CD8-positive, alpha-beta memory T cell (primary cell): ENCODE results near the gene KCTD2. TPM values are rescaled to one million over a fixed set of nuclear protein-coding genes. Genes with fewer than 3 reads are reported as not detected.
A peak's percentile ranks its signal among the peaks of the same experiment; 100 is the strongest.

Experiments used
- CTCF ChIA-PET: fragments of 350-600 bp; sonication (Branson Sonifier 250); formaldehyde crosslinking; loops from one replicate; lab custom pipeline; 2021; ENCODE audit warnings: antibody characterized with exemption; lab: Charles Lee
- POLR2A ChIA-PET: fragments of 350-600 bp; sonication (Branson Sonifier 250); formaldehyde crosslinking; loops from one replicate; lab custom pipeline; 2021; ENCODE audit warnings: antibody characterized with exemption; lab: Charles Lee
- DNase-seq, 5 donors: peaks; one replicate each; pipeline versions ENCODE4 v3.0.0 to v3.0.0-alpha.2; 2020 to 2022; ENCODE audit warnings: mixed read lengths in 1 of 5
- H3K27ac ChIP-seq: one replicate; pipeline ENCODE4 v1.7.0; 2013; ENCODE audit warnings: low read depth, mild to moderate bottlenecking, low read length, moderate library complexity
- H3K27me3 ChIP-seq: 2 replicates; pipeline ENCODE4 v1.7.0; 2013; ENCODE audit warnings: low read length, mild to moderate bottlenecking; ENCODE audit not compliant: insufficient read depth, poor library complexity, severe bottlenecking
- H3K36me3 ChIP-seq: 2 replicates; pipeline ENCODE4 v1.7.0; 2013; ENCODE audit warnings: mild to moderate bottlenecking, low read length, moderate library complexity; ENCODE audit not compliant: insufficient read depth
- H3K4me1 ChIP-seq: 2 replicates; pipeline ENCODE4 v1.7.0; 2013; ENCODE audit warnings: mild to moderate bottlenecking, low read length, moderate library complexity; ENCODE audit not compliant: insufficient read depth
- H3K4me3 ChIP-seq: 2 replicates; pipeline ENCODE4 v1.7.0; 2013; ENCODE audit warnings: mild to moderate bottlenecking, low read length
- H3K9me3 ChIP-seq: 2 replicates; pipeline ENCODE4 v1.7.0; 2013; ENCODE audit warnings: mild to moderate bottlenecking, low read length
- H3K27ac Mint-ChIP-seq, 8 donors: one replicate each; pipeline ENCODE4 v1.8.0; 2020 to 2021; ENCODE audit warnings: mixed read lengths in 8 of 8, mild to moderate bottlenecking in 6 of 8, inconsistent platforms in 3 of 8, moderate library complexity in 3 of 8
- H3K27me3 Mint-ChIP-seq, 2 donors: one replicate each; pipeline ENCODE4 v1.8.0; 2020 to 2021; ENCODE audit warnings: mixed read lengths in 2 of 2, mild to moderate bottlenecking in 1 of 2, moderate library complexity in 1 of 2
- H3K36me3 Mint-ChIP-seq, 3 donors: one replicate each; pipeline ENCODE4 v1.8.0; 2020 to 2021; ENCODE audit warnings: mixed read lengths in 3 of 3, inconsistent platforms in 1 of 3, mild to moderate bottlenecking in 1 of 3
- H3K4me1 Mint-ChIP-seq, 3 donors: one replicate each; pipeline ENCODE4 v1.8.0; 2020 to 2021; ENCODE audit warnings: mixed read lengths in 3 of 3, inconsistent platforms in 1 of 3, mild to moderate bottlenecking in 1 of 3
- H3K4me3 Mint-ChIP-seq, 7 donors: one replicate each; pipeline ENCODE4 v1.8.0; 2020 to 2021; ENCODE audit warnings: mixed read lengths in 7 of 7, mild to moderate bottlenecking in 6 of 7, moderate library complexity in 4 of 7, inconsistent platforms in 2 of 7
- H3K9me3 Mint-ChIP-seq, 5 donors: one replicate each; pipeline ENCODE4 v1.8.0; 2020 to 2022; ENCODE audit warnings: mixed read lengths in 5 of 5, mild to moderate bottlenecking in 3 of 5, moderate library complexity in 2 of 5, inconsistent platforms in 1 of 5
- polyA plus RNA-seq: library from polyadenylated mRNA; unstranded; fragments of 300-500 nt; fragmentation: Illumina TruSeq; gene quantifications from one replicate; pipeline ENCODE4 v1.2.3, GENCODE V29; 2021
- total RNA-seq, 2 experiments: library from RNA; stranded (reverse); gene quantifications; one replicate each; pipeline ENCODE4 v1.2.3, GENCODE V29; 2021

The KCTD2 gene
- total and polyA plus RNA-seq, 3 experiments from 2014 or later = 8.0 to 23.8 (median 22.2) TPM

- POLR2A ChIA-PET = interaction anchor here (1.0 to 2.2 kb wide), 6 partner anchors 13 to 259 kb away, joined by 3 to 13 read pairs (median 5); partner anchors contain the start of genes CDR2L, HID1 and MIF4GD
- no peaks in the 10 kb centered on the region for H3K27me3 ChIP-seq
- H3K9me3 ChIP-seq = no peaks in the 10 kb centered on the region
- H3K27ac ChIP-seq = no peak overlapping the region
- no peaks in the 10 kb centered on the region for H3K9me3 Mint-ChIP-seq
- DNase-seq = no peak
- CTCF ChIA-PET = interaction anchor here (0.9 to 4.0 kb wide), 20 partner anchors 11 to 172 kb away, joined by 3 to 48 read pairs (median 6); partner anchors contain the start of genes CDR2L and HID1
- peak overlapping the region; percentile 90 for H3K4me3 ChIP-seq
- H3K36me3 Mint-ChIP-seq = peaks cover 0 to 20% (median 9%) of the 10 kb centered on the region in 3 donors
- peaks cover 28 to 40% (median 35%) of the 10 kb centered on the region in 3 donors for H3K4me1 Mint-ChIP-seq
- H3K4me3 Mint-ChIP-seq = peak overlapping the region; percentile 69 to 99 (median 95)
- peaks cover 0 to 2% of the 10 kb centered on the region in 2 donors for H3K27me3 Mint-ChIP-seq
- peaks cover under 1% of the 10 kb centered on the region for H3K36me3 ChIP-seq
- peaks cover 15% of the 10 kb centered on the region for H3K4me1 ChIP-seq
- H3K27ac Mint-ChIP-seq = peak overlapping the region in 5 of 8 donors; percentile 47 to 96 (median 94)
Measured at GRCh38 chr17:75011401-75012095, 35.5 kb upstream of the KCTD2 start.

GRCh38 chr17:75012096-75012345, 35.0 kb upstream of the KCTD2 start:
- Mint-ChIP-seq H3K27me3 (no peaks in the 10 kb centered on the region), H3K36me3 (peaks cover 0 to 25% (median 9%) of the 10 kb centered on the region in 3 donors), H3K4me3 (peak overlapping the region; percentile 92 to 99 (median 95)), H3K9me3 (no peaks in the 10 kb centered on the region), H3K4me1 (peaks cover 28 to 44% (median 35%) of the 10 kb centered on the region in 3 donors), H3K27ac (peak overlapping the region in 7 of 8 donors; percentile 83 to 96 (median 90))
- Histone ChIP-seq H3K9me3 (no peaks in the 10 kb centered on the region), H3K36me3 (peaks cover 4% of the 10 kb centered on the region), H3K4me3 (peak overlapping the region; percentile 90), H3K4me1 (peaks cover 15% of the 10 kb centered on the region), H3K27me3 (no peaks in the 10 kb centered on the region), H3K27ac (peak overlapping the region; percentile 73)
- ChIA-PET POLR2A (interaction anchor here (0.9 to 2.2 kb wide), 7 partner anchors 13 to 259 kb away, joined by 3 to 13 read pairs (median 4); partner anchors contain the start of genes CDR2L, HID1 and MIF4GD), CTCF (interaction anchor here (0.9 to 4.0 kb wide), 20 partner anchors 11 to 190 kb away, joined by 3 to 48 read pairs (median 6); partner anchors contain the start of genes CDR2L and HID1)
- no peak for DNase-seq

- H3K9me3 Mint-ChIP-seq = no peaks in the 10 kb centered on the region
- CTCF ChIA-PET = interaction anchor here (0.7 to 4.0 kb wide), 30 partner anchors 10 to 258 kb away, joined by 3 to 48 read pairs (median 4); partner anchors contain the start of genes CDR2L, HID1 and MIF4GD
- H3K4me1 ChIP-seq = peaks cover 15% of the 10 kb centered on the region
- no peaks in the 10 kb centered on the region for H3K27me3 ChIP-seq
- no peaks in the 10 kb centered on the region for H3K27me3 Mint-ChIP-seq
- POLR2A ChIA-PET = interaction anchor here (0.6 to 2.2 kb wide), 9 partner anchors 14 to 513 kb away, joined by 3 to 13 read pairs (median 3); partner anchors contain the start of genes CDR2L, HID1 and MIF4GD
- H3K36me3 Mint-ChIP-seq = peaks cover 0 to 25% (median 9%) of the 10 kb centered on the region in 3 donors
- peak within 1 kb of the TSS; percentile 73 for H3K27ac ChIP-seq
- H3K4me1 Mint-ChIP-seq = peaks cover 28 to 44% (median 35%) of the 10 kb centered on the region in 3 donors
- peak within 1 kb of the TSS; percentile 81 to 96 (median 92) for H3K27ac Mint-ChIP-seq
- H3K4me3 Mint-ChIP-seq = peak within 1 kb of the TSS; percentile 92 to 99 (median 95)
- peak within 1 kb of the TSS; percentile 90 for H3K4me3 ChIP-seq
- peak; percentile 60 to 84 (median 76) for DNase-seq
- H3K36me3 ChIP-seq = peaks cover 4% of the 10 kb centered on the region
- H3K9me3 ChIP-seq = no peaks in the 10 kb centered on the region
Measured at GRCh38 chr17:75012346-75013091, 34.5 kb upstream of the KCTD2 start, which contains the start of gene MRPL58. Gene MRPL58 (plus strand): TSS chr17:75012670. CDS start chr17:75012687, 17 bp downstream.

- H3K4me1 ChIP-seq = peaks cover 15% of the 10 kb centered on the region
- H3K36me3 ChIP-seq = peaks cover 4% of the 10 kb centered on the region
- H3K4me1 Mint-ChIP-seq = peaks cover 28 to 44% (median 35%) of the 10 kb centered on the region in 3 donors
- H3K4me3 ChIP-seq = peak overlapping the region; percentile 90
- H3K9me3 ChIP-seq = no peaks in the 10 kb centered on the region
- H3K4me3 Mint-ChIP-seq = peak overlapping the region; percentile 92 to 99 (median 95)
- no peaks in the 10 kb centered on the region for H3K27me3 ChIP-seq
- ChIA-PET CTCF (interaction anchor here (0.7 to 4.0 kb wide), 27 partner anchors 10 to 257 kb away, joined by 3 to 48 read pairs (median 4); partner anchors contain the start of genes CDR2L, HID1, MIF4GD and OTOP2), POLR2A (interaction anchor here (0.9 to 2.2 kb wide), 3 partner anchors 22 to 51 kb away, joined by 3 to 13 read pairs (median 3); no protein-coding TSS in a partner anchor)
- DNase-seq = no peak
- peak overlapping the region; percentile 73 for H3K27ac ChIP-seq
- peak overlapping the region; percentile 81 to 96 (median 92) for H3K27ac Mint-ChIP-seq
- peaks cover 0 to 29% (median 9%) of the 10 kb centered on the region in 3 donors for H3K36me3 Mint-ChIP-seq
- no peaks in the 10 kb centered on the region for H3K27me3 Mint-ChIP-seq
- no peaks in the 10 kb centered on the region for H3K9me3 Mint-ChIP-seq
Measured at GRCh38 chr17:75013092-75013559, 33.9 kb upstream of the KCTD2 start.

GRCh38 chr17:75019146-75019545, 27.9 kb upstream of the KCTD2 start:
- DNase-seq = no peak
- CTCF ChIA-PET = interaction anchor here (0.9 to 1.3 kb wide), 3 partner anchors 9 to 27 kb away, joined by 3 to 4 read pairs (median 3); partner anchors contain the start of gene ATP5PD
- POLR2A ChIA-PET = no interaction called here
- Histone ChIP-seq H3K27me3 (no peaks in the 10 kb centered on the region), H3K4me3 (no peak overlapping the region), H3K9me3 (no peaks in the 10 kb centered on the region), H3K36me3 (peaks cover 27% of the 10 kb centered on the region), H3K4me1 (peaks cover 2% of the 10 kb centered on the region), H3K27ac (no peak overlapping the region)
- H3K27me3 Mint-ChIP-seq = peaks cover 0 to 2% of the 10 kb centered on the region in 2 donors
- H3K36me3 Mint-ChIP-seq = peaks cover 21 to 73% (median 22%) of the 10 kb centered on the region in 3 donors
- peaks cover 0 to 1% (median 0%) of the 10 kb centered on the region in 5 donors for H3K9me3 Mint-ChIP-seq
- H3K4me3 Mint-ChIP-seq = no peak overlapping the region
- H3K4me1 Mint-ChIP-seq = peaks cover 12 to 25% (median 22%) of the 10 kb centered on the region in 3 donors
- no peak overlapping the region for H3K27ac Mint-ChIP-seq

- Histone ChIP-seq H3K4me3 (no peak overlapping the region), H3K9me3 (no peaks in the 10 kb centered on the region), H3K4me1 (peaks cover 7% of the 10 kb centered on the region), H3K27ac (no peak overlapping the region), H3K27me3 (no peaks in the 10 kb centered on the region), H3K36me3 (peaks cover 27% of the 10 kb centered on the region)
- CTCF ChIA-PET = interaction anchor here (0.9 to 1.3 kb wide), 2 partner anchors 10 to 27 kb away, joined by 3 to 4 read pairs; partner anchors contain the start of gene ATP5PD
- Mint-ChIP-seq H3K36me3 (peaks cover 20 to 71% (median 22%) of the 10 kb centered on the region in 3 donors), H3K27me3 (peaks cover 0 to 2% of the 10 kb centered on the region in 2 donors), H3K27ac (peak overlapping the region in 1 of 8 donors; percentile 88), H3K4me1 (peaks cover 9 to 28% (median 24%) of the 10 kb centered on the region in 3 donors), H3K4me3 (no peak overlapping the region), H3K9me3 (peaks cover 0 to 1% (median 0%) of the 10 kb centered on the region in 5 donors)
- no peak for DNase-seq
- POLR2A ChIA-PET = no interaction called here
Measured at GRCh38 chr17:75019710-75020109, 27.3 kb upstream of the KCTD2 start.
